CD1c-positive myeloid dendritic cell (primary cell): Measurements from ENCODE around the gene PRUNE1.

Experiments used
- DNase-seq: peaks from one replicate; pipeline ENCODE4 v3.0.0-alpha.2; 2016; ENCODE audit errors: extremely low spot score

PRUNE1 gene

DNA sequence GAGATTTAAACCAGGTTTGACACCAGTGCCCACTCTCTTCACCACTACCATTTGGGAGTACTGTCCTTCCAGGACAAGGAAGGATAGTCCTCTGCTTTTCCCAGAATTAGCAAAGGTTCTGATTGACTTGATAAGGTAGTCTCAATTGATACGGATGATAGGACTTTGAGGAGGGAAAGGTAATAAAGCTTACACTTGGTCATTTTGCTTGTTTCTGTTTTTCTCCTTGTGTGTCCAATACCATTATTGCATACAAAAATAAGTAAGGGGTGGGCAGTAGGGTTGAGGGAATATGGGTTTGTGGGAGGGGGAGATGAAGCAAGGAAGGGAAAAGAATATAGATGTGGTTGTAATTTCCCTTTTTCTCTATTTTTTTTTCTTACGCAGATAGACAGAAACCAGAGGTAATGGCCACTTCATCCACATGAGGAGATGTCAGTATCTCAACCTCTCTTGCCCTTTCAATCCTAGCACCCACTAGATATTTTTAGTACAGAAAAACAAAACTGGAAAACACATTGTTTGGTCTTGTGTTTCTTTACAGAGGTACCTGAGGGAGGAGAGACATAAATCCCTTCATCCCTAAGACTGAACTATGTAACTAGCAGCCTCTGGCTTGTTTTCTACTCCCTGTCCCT is 41.9 kb downstream of the PRUNE1 start:
- DNase-seq = no peak

- DNase-seq = no peak
These were observed 43.2 kb downstream of the PRUNE1 start for GRCh38 chr1:151051356-151052009.

DNA sequence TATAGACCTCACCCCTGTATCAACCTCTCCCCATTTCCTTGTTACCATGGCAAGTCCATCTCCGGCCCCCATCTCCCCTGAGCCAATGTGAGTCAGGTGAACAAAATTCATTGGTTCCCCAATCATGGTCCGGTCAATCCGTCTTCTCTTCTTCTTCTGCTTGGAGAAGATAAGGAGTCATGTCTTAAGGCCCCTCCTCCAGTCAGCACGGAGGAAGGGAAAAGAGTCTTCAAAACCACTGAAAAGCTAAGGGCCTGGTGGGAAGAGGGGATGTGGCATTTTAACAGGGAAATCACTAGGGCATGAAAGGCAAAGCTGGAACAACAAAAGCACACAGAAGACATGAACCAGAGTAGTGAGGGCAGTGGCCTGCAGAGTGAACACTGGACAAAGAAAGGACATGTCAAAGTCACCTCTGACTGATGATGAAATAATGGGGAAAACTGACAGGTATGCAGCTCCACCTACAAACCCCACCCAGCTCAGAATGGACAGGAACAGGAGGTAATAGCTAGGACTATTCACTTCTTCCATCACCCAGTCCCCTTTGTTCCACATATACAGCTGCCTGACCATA is 46.8 kb downstream of the PRUNE1 start:
- DNase-seq = no peak

DNA sequence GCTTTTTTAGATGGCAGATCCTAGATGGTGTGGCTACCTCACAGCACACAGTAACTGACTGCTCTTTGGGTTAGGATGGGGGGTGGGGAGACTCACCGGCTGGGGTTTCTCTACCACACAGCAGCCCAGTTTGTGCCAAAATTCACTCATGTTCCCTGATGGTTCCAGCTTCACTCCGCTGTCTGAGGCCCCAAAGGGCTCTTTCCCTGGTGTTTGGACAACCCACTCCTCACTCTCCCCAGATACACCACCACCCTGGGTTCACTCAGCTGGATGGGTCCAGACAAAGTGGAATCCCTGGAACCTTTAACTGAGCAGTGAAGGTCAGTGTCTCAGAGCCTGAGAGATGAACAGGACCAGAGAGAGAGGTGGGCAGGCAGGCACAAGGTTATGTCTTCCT is 47.3 kb downstream of the PRUNE1 start:
- no peak for DNase-seq

DNA sequence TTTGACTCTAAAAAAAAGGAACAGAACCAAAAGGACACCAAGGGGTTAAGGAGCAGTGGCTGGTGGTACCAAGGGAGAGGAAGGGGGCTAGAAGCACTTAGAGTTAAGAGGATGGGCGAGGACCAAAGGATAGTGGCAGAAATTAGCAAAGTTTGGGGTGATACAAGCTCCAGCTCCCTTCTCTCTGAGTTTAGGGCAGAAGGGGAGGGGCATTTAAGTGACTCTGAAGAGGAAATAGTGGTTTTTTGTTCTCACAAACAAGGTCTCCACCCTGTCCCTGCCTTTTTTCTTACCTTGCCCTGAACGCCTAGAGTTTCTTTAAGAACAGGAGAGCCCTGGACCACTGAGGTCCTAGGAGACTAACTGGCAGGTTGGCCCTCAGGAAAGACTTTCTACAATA is 47.9 kb downstream of the PRUNE1 start:
- DNase-seq = peak; percentile 24

- no peak for DNase-seq
These were observed 50.4 kb downstream of the PRUNE1 start for GRCh38 chr1:151058692-151059091.

GRCh38 chr1:151059109-151060006 is 51.1 kb downstream of the PRUNE1 start, which contains the start of gene CDC42SE1:
TSS of gene CDC42SE1 (minus strand) at chr1:151059622. CDS start at chr1:151055730, 3,892 bp downstream.
- DNase-seq = peak; percentile 90

- no peak for DNase-seq
These were observed 51.9 kb downstream of the PRUNE1 start, which contains the start of gene MLLT11 for GRCh38 chr1:151060007-151060656. TSS of gene MLLT11 (plus strand) at chr1:151060397. CDS start at chr1:151067225, 6,828 bp downstream.

- DNase-seq = no peak
These were observed 52.6 kb downstream of the PRUNE1 start for GRCh38 chr1:151060657-151061421.

DNA sequence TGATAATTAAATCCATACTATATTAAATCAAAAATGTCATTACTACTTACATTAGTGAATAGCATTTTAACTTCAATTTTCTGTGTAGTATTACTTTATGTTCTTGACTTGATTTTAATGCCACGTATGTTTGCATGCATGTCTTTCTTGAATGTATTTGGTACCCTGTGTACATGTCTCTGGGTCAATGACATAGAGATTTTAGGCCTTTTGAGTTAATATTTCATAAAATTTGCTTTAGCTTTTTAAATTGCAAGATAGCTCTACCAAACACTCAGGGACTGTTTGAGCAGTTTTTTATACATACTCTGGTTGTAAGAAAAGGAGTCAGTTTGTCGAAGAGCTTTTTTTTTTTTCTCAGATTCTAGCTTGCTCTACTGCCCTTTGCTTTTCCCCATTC is 53.5 kb downstream of the PRUNE1 start:
- no peak for DNase-seq

GRCh38 chr1:151062741-151063371 is 54.6 kb downstream of the PRUNE1 start:
- DNase-seq = no peak

- DNase-seq = no peak
These were observed 56.9 kb downstream of the PRUNE1 start for GRCh38 chr1:151065089-151065645.

- no peak for DNase-seq
These were observed 58.9 kb downstream of the PRUNE1 start for GRCh38 chr1:151067185-151067584.

GRCh38 chr1:151069103-151069486 is 60.8 kb downstream of the PRUNE1 start:
- DNase-seq = no peak

- peak; percentile 87 for DNase-seq
These were observed 62.4 kb downstream of the PRUNE1 start, which contains the start of gene GABPB2 for GRCh38 chr1:151070474-151071276. TSS of gene GABPB2 (plus strand) at chr1:151070761. CDS start at chr1:151088190, 17,429 bp downstream.

GRCh38 chr1:151072224-151072623 is 64.0 kb downstream of the PRUNE1 start:
- DNase-seq = no peak
